Osteocyte (in vitro differentiated cells): Measurements from ENCODE around the gene PLA2G2C. TPM values are rescaled to one million over a fixed set of nuclear protein-coding genes. Genes with fewer than 3 reads are reported as not detected.
"Not testable (repeated sequence)": the region's sequence is repeated elsewhere in the genome, so short reads cannot be mapped to it uniquely, and the experiment has no call there.

ENCODE experiments used
- DNase-seq: peaks from one replicate; pipeline ENCODE4 v3.0.0; 2021; ENCODE audit warnings: mixed read lengths; ENCODE audit not compliant: unreplicated experiment; ENCODE audit errors: extremely low spot score
- H3K27ac Mint-ChIP-seq: one replicate; pipeline ENCODE4 v1.8.0; 2021; ENCODE audit warnings: mild to moderate bottlenecking, mixed read lengths; ENCODE audit not compliant: unreplicated experiment
- H3K27me3 Mint-ChIP-seq: one replicate; pipeline ENCODE4 v1.8.0; 2021; ENCODE audit warnings: mixed read lengths; ENCODE audit not compliant: unreplicated experiment
- H3K36me3 Mint-ChIP-seq: one replicate; pipeline ENCODE4 v1.8.0; 2021; ENCODE audit warnings: mixed read lengths; ENCODE audit not compliant: unreplicated experiment
- H3K4me1 Mint-ChIP-seq: one replicate; pipeline ENCODE4 v1.8.0; 2021; ENCODE audit warnings: mixed read lengths; ENCODE audit not compliant: unreplicated experiment
- H3K4me3 Mint-ChIP-seq: one replicate; pipeline ENCODE4 v1.8.0; 2021; ENCODE audit warnings: mild to moderate bottlenecking, moderate library complexity, mixed read lengths; ENCODE audit not compliant: unreplicated experiment
- H3K9me3 Mint-ChIP-seq: one replicate; pipeline ENCODE4 v1.8.0; 2021; ENCODE audit warnings: mixed read lengths; ENCODE audit not compliant: unreplicated experiment
- CTCF ChIP-seq: fragments of 200-600 bp; sonication (generic); IDR thresholded peaks from 2 replicates; pipeline ENCODE4 v1.5.0; 2021; ENCODE audit warnings: antibody characterized with exemption, mild to moderate bottlenecking, moderate library complexity
- long read RNA-seq: library from polyadenylated mRNA; unstranded; transcript quantifications from one replicate; pipeline ENCODE4 v2.0.0, GENCODE V29; 2021
- total RNA-seq: library from RNA; stranded (reverse); gene quantifications from 2 replicates; pipeline ENCODE4 v1.2.1, GENCODE V29; 2021

PLA2G2C gene
- total RNA-seq = not detected in 2 replicates
- long read RNA-seq = 0 reads

DNA sequence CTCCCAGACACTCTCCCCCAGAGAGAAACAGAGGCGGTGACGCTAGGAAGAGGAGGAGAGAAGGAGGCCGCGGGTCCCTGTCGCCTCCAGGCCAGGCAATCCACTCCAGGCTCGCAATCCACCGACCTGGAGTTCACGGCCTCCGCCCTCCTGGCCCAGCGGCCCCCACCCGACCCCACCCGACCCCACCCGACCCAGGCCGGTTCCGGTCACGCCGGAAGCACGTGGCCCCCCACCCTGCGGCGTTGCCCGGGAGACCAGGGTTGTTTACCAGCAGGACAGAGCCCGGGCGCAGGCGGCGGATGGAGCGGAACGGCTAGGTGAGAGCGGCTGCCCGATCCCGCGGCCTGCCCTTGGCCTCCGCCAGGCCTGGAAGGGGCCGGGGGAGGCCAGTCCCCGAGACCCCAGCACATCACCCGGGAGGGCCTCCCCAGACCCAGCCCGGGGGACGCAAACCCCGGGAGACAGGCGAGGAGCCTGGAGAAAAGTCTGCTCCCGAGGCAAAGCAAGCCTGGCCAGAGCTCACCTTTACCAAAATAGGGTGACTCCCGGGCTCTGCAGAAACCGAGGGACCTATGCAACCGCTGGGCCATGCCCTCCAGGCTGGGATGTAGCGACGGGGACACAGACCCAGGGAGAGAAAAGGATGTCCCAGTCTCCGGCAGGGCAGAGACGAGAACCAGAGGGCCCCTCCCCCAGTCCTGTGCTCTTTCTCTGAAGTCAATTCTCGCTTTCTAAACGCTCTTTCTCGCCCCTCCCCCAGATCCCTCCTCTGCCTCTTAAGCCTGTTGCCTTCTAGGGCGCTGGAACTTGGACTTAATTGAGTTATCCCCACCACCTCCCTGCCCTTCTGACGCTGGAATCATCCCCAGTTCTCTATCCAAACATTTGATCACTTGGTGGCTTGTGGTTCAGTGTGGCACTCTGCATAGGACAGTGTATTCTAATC, at the start of gene PLA2G2C, which contains the start of gene UBXN10:
PLA2G2C (minus strand) TSS at position 685 of the 949 bp plus-strand sequence. CDS start 9,155 bp downstream, outside the sequence.
UBXN10 (plus strand) TSS at position 263 of the 949 bp plus-strand sequence. CDS start 4,466 bp downstream, outside the sequence.
- no peak for DNase-seq
- Mint-ChIP-seq H3K4me3 (no peak within 1 kb of the TSS), H3K27me3 (peaks cover 57% of the 10 kb centered on the region), H3K9me3 (no peaks in the 10 kb centered on the region), H3K4me1 (no peaks in the 10 kb centered on the region), H3K27ac (no peak within 1 kb of the TSS), H3K36me3 (no peaks in the 10 kb centered on the region)
- no peak for TF ChIP-seq CTCF

GRCh38 chr1:20234788-20235535, 48.6 kb upstream of the PLA2G2C start:
- H3K9me3 Mint-ChIP-seq = no peaks in the 10 kb centered on the region
- H3K4me1 Mint-ChIP-seq = no peaks in the 10 kb centered on the region
- peaks cover 52% of the 10 kb centered on the region for H3K27me3 Mint-ChIP-seq
- no peaks in the 10 kb centered on the region for H3K36me3 Mint-ChIP-seq
- H3K4me3 Mint-ChIP-seq = no peak overlapping the region
- no peak for TF ChIP-seq CTCF
- DNase-seq = no peak
- H3K27ac Mint-ChIP-seq = no peak overlapping the region

DNA sequence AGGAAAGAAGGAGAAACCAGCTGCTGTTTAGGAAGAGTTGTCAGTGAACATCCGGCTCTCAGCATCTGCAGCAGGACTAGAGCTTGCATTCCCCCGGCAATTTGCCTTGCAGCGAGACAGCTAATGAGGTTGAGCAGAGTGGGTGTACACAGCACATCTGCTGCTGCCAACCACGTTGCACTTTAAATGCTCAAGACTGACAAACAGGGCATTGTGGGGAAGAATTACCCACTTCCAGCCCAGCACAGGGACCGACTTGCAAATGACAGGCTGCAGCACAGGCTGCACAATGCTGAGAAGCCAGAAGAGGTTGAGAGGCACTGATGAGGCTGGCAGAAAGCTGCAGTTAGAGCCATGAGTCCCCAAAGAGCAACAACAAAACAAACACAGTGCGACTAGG, 47.5 kb upstream of the PLA2G2C start:
- H3K27me3 Mint-ChIP-seq = peaks cover 52% of the 10 kb centered on the region
- no peaks in the 10 kb centered on the region for H3K4me1 Mint-ChIP-seq
- no peaks in the 10 kb centered on the region for H3K9me3 Mint-ChIP-seq

DNA sequence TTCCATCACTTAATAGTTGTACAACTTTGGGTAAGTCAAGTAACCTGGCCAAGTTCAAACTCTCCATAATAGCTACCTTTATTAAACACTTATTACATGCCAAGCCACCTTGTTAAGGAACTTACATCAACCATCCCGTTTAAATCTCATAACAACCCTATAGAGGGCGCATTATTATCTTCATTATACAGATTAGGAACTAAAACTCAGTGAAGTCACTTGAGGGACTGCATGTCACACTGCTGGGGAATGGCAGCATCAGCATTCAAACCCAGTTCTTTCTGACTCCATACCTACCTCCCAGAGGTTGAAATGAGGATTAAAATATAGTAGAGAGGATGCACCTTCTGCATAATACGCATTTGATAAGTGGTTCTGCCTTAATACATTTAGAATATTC, 47.1 kb upstream of the PLA2G2C start:
- no peaks in the 10 kb centered on the region for H3K9me3 Mint-ChIP-seq
- H3K4me1 Mint-ChIP-seq = no peaks in the 10 kb centered on the region
- H3K27ac Mint-ChIP-seq = no peak overlapping the region
- H3K4me3 Mint-ChIP-seq = no peak overlapping the region
- peak; percentile 45 for TF ChIP-seq CTCF
- no peaks in the 10 kb centered on the region for H3K36me3 Mint-ChIP-seq
- DNase-seq = no peak
- peaks cover 52% of the 10 kb centered on the region for H3K27me3 Mint-ChIP-seq

More for the DNA sequence above, 47.5 kb upstream of the PLA2G2C start:
- DNase-seq = no peak
- H3K4me3 Mint-ChIP-seq = no peak overlapping the region
- no peak overlapping the region for H3K27ac Mint-ChIP-seq
- no peaks in the 10 kb centered on the region for H3K36me3 Mint-ChIP-seq
- TF ChIP-seq CTCF = no peak

- peaks cover 55% of the 10 kb centered on the region for H3K27me3 Mint-ChIP-seq
- H3K9me3 Mint-ChIP-seq, H3K4me1 Mint-ChIP-seq, DNase-seq, H3K36me3 Mint-ChIP-seq, H3K27ac Mint-ChIP-seq, H3K4me3 Mint-ChIP-seq: not testable (repeated sequence)
Measured at GRCh38 chr1:20232564-20232963, 46.2 kb upstream of the PLA2G2C start.
